GM23338 (cell line): Measurements from ENCODE around the gene CASP5.
"Not testable (repeated sequence)": the region's sequence is repeated elsewhere in the genome, so short reads cannot be mapped to it uniquely, and the experiment has no call there.

Experiments used
- CREB1 ChIP-seq: fragments of 250-450 bp; sonication (Bioruptor Pico); IDR thresholded peaks from 2 replicates; pipeline ENCODE4 v1.5.0; 2020; ENCODE audit warnings: low read depth, mild to moderate bottlenecking, moderate library complexity
- EZH2 ChIP-seq: fragments of 200-600 bp; sonication (generic); IDR thresholded peaks from one replicate; pipeline ENCODE4 v1.8.0; 2017; ENCODE audit warnings: antibody characterized with exemption, mild to moderate bottlenecking, low read depth; ENCODE audit not compliant: unreplicated experiment
- EZH2phosphoT487 ChIP-seq: fragments of 200-600 bp; sonication (generic); IDR thresholded peaks from one replicate; pipeline ENCODE4 v1.8.1; 2018; ENCODE audit warnings: antibody characterized with exemption; ENCODE audit not compliant: unreplicated experiment
- JUNB ChIP-seq: IDR thresholded peaks from one replicate; pipeline ENCODE4 v1.6.1; 2016; ENCODE audit warnings: antibody characterized with exemption; ENCODE audit not compliant: unreplicated experiment
- NANOG ChIP-seq: IDR thresholded peaks from 2 replicates; pipeline ENCODE4 v1.6.1; 2016; ENCODE audit warnings: antibody characterized with exemption, borderline replicate concordance
- POLR2AphosphoS5 ChIP-seq: IDR thresholded peaks from 2 replicates; pipeline ENCODE4 v1.6.1; 2016; ENCODE audit warnings: antibody characterized with exemption, low read depth
- STAT1 ChIP-seq: IDR thresholded peaks from one replicate; pipeline ENCODE4 v1.6.1; 2016; ENCODE audit warnings: antibody characterized with exemption; ENCODE audit not compliant: unreplicated experiment
- ZNF114 ChIP-seq: fragments of 250-450 bp; sonication (Bioruptor Pico); IDR thresholded peaks from 2 replicates; pipeline ENCODE4 v1.5.0; 2020; ENCODE audit warnings: mild to moderate bottlenecking, moderate library complexity
- ZNF331 ChIP-seq: fragments of 250-450 bp; sonication (Bioruptor Pico); IDR thresholded peaks from 2 replicates; pipeline ENCODE4 v1.5.0; 2020; ENCODE audit warnings: low read depth, mild to moderate bottlenecking, moderate library complexity
- TF ChIP-seq, protein P1 (sequence below): IDR thresholded peaks from one replicate; pipeline ENCODE4 v1.6.1; 2018; ENCODE audit warnings: antibody characterized with exemption; ENCODE audit not compliant: unreplicated experiment
- TF ChIP-seq, protein P2 (sequence below), 2 experiments: fragments of 200-600 bp in 1 of 2; sonication (generic) in 1 of 2; conservative IDR thresholded peaks; 2 replicates each; pipeline versions ENCODE4 v1.5.1 to v1.6.1; 2016 to 2017; ENCODE audit warnings: antibody characterized with exemption in 2 of 2, low read depth in 2 of 2, mild to moderate bottlenecking in 2 of 2, moderate library complexity in 1 of 2
- TF ChIP-seq, protein P3 (sequence below): IDR thresholded peaks from 2 replicates; pipeline ENCODE4 v1.6.1; 2016; ENCODE audit warnings: antibody characterized with exemption
- TF ChIP-seq, protein P4 (sequence below): fragments of 250-450 bp; sonication (Bioruptor Pico); IDR thresholded peaks from 2 replicates; pipeline ENCODE4 v1.5.0; 2020; ENCODE audit warnings: mild to moderate bottlenecking, moderate library complexity

DNA sequence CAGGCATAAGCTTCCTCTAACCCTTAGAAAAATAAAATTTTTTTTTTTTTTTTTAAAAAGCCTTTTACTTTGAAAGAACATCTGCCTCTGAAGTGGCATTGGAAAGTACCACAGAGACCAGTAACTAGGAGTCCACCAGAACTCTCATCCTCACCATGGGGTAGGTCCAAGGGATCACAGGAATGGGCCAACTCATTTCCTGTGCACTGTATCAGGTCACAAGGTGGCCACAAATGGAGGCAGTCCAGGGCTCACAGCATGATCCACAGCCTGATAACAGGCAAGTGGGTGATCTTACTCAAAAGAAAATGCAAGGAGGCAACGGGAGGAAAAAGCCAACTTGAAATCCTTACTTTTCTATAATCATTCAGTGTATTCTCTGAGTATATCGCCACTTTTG, 46.8 kb upstream of the CASP5 start:
- not testable (repeated sequence) for TF ChIP-seq EZH2; POLR2AphosphoS5; CREB1 (CRISPR knock-in tag); EZH2phosphoT487; JUNB; ZNF331; ZNF114 (CRISPR knock-in tag); NANOG; STAT1
- TF ChIP-seq, protein P1, sequence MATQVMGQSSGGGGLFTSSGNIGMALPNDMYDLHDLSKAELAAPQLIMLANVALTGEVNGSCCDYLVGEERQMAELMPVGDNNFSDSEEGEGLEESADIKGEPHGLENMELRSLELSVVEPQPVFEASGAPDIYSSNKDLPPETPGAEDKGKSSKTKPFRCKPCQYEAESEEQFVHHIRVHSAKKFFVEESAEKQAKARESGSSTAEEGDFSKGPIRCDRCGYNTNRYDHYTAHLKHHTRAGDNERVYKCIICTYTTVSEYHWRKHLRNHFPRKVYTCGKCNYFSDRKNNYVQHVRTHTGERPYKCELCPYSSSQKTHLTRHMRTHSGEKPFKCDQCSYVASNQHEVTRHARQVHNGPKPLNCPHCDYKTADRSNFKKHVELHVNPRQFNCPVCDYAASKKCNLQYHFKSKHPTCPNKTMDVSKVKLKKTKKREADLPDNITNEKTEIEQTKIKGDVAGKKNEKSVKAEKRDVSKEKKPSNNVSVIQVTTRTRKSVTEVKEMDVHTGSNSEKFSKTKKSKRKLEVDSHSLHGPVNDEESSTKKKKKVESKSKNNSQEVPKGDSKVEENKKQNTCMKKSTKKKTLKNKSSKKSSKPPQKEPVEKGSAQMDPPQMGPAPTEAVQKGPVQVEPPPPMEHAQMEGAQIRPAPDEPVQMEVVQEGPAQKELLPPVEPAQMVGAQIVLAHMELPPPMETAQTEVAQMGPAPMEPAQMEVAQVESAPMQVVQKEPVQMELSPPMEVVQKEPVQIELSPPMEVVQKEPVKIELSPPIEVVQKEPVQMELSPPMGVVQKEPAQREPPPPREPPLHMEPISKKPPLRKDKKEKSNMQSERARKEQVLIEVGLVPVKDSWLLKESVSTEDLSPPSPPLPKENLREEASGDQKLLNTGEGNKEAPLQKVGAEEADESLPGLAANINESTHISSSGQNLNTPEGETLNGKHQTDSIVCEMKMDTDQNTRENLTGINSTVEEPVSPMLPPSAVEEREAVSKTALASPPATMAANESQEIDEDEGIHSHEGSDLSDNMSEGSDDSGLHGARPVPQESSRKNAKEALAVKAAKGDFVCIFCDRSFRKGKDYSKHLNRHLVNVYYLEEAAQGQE, result not testable (repeated sequence)
- TF ChIP-seq, protein P2, sequence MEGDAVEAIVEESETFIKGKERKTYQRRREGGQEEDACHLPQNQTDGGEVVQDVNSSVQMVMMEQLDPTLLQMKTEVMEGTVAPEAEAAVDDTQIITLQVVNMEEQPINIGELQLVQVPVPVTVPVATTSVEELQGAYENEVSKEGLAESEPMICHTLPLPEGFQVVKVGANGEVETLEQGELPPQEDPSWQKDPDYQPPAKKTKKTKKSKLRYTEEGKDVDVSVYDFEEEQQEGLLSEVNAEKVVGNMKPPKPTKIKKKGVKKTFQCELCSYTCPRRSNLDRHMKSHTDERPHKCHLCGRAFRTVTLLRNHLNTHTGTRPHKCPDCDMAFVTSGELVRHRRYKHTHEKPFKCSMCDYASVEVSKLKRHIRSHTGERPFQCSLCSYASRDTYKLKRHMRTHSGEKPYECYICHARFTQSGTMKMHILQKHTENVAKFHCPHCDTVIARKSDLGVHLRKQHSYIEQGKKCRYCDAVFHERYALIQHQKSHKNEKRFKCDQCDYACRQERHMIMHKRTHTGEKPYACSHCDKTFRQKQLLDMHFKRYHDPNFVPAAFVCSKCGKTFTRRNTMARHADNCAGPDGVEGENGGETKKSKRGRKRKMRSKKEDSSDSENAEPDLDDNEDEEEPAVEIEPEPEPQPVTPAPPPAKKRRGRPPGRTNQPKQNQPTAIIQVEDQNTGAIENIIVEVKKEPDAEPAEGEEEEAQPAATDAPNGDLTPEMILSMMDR (conservative IDR thresholded peaks at IDR 0.05; ENCODE audit: low read depth in 2 of 2), result not testable (repeated sequence)
- TF ChIP-seq, protein P3, sequence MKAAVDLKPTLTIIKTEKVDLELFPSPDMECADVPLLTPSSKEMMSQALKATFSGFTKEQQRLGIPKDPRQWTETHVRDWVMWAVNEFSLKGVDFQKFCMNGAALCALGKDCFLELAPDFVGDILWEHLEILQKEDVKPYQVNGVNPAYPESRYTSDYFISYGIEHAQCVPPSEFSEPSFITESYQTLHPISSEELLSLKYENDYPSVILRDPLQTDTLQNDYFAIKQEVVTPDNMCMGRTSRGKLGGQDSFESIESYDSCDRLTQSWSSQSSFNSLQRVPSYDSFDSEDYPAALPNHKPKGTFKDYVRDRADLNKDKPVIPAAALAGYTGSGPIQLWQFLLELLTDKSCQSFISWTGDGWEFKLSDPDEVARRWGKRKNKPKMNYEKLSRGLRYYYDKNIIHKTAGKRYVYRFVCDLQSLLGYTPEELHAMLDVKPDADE, result not testable (repeated sequence)
- TF ChIP-seq, protein P4, sequence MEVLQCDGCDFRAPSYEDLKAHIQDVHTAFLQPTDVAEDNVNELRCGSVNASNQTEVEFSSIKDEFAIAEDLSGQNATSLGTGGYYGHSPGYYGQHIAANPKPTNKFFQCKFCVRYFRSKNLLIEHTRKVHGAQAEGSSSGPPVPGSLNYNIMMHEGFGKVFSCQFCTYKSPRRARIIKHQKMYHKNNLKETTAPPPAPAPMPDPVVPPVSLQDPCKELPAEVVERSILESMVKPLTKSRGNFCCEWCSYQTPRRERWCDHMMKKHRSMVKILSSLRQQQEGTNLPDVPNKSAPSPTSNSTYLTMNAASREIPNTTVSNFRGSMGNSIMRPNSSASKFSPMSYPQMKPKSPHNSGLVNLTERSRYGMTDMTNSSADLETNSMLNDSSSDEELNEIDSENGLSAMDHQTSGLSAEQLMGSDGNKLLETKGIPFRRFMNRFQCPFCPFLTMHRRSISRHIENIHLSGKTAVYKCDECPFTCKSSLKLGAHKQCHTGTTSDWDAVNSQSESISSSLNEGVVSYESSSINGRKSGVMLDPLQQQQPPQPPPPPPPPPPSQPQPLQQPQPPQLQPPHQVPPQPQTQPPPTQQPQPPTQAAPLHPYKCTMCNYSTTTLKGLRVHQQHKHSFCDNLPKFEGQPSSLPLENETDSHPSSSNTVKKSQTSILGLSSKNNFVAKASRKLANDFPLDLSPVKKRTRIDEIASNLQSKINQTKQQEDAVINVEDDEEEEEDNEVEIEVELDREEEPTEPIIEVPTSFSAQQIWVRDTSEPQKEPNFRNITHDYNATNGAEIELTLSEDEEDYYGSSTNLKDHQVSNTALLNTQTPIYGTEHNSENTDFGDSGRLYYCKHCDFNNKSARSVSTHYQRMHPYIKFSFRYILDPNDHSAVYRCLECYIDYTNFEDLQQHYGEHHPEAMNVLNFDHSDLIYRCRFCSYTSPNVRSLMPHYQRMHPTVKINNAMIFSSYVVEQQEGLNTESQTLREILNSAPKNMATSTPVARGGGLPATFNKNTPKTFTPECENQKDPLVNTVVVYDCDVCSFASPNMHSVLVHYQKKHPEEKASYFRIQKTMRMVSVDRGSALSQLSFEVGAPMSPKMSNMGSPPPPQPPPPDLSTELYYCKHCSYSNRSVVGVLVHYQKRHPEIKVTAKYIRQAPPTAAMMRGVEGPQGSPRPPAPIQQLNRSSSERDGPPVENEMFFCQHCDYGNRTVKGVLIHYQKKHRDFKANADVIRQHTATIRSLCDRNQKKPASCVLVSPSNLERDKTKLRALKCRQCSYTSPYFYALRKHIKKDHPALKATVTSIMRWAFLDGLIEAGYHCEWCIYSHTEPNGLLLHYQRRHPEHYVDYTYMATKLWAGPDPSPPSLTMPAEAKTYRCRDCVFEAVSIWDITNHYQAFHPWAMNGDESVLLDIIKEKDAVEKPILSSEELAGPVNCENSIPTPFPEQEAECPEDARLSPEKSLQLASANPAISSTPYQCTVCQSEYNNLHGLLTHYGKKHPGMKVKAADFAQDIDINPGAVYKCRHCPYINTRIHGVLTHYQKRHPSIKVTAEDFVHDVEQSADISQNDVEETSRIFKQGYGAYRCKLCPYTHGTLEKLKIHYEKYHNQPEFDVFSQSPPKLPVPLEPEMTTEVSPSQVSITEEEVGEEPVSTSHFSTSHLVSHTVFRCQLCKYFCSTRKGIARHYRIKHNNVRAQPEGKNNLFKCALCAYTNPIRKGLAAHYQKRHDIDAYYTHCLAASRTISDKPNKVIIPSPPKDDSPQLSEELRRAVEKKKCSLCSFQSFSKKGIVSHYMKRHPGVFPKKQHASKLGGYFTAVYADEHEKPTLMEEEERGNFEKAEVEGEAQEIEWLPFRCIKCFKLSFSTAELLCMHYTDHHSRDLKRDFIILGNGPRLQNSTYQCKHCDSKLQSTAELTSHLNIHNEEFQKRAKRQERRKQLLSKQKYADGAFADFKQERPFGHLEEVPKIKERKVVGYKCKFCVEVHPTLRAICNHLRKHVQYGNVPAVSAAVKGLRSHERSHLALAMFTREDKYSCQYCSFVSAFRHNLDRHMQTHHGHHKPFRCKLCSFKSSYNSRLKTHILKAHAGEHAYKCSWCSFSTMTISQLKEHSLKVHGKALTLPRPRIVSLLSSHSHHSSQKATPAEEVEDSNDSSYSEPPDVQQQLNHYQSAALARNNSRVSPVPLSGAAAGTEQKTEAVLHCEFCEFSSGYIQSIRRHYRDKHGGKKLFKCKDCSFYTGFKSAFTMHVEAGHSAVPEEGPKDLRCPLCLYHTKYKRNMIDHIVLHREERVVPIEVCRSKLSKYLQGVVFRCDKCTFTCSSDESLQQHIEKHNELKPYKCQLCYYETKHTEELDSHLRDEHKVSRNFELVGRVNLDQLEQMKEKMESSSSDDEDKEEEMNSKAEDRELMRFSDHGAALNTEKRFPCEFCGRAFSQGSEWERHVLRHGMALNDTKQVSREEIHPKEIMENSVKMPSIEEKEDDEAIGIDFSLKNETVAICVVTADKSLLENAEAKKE (CRISPR knock-in tag), result not testable (repeated sequence)
